GM23338 (cell line): ENCODE results near the gene SDE2. TPM values are rescaled to one million over a fixed set of nuclear protein-coding genes. Genes with fewer than 3 reads are reported as not detected.
"Not testable (repeated sequence)": the region's sequence is repeated elsewhere in the genome, so short reads cannot be mapped to it uniquely, and the experiment has no call there.

Source experiments
- ATAC-seq: fragments of 200-7000 bp; cut with Tn5 transposase; 3 replicates; pipeline ENCODE4 v1.9.1; 2020
- DNase-seq: peaks from one replicate; pipeline ENCODE4 v3.0.0-alpha.2; 2015; ENCODE audit warnings: low spot score
- H2AFZ ChIP-seq: fragments of 200-600 bp; sonication (generic); 2 replicates; pipeline ENCODE4 v1.8.0; 2016; ENCODE audit warnings: antibody characterized with exemption, mild to moderate bottlenecking, moderate library complexity
- H3F3A ChIP-seq: fragments of 200-600 bp; sonication (generic); replicated peaks from 2 replicates; pipeline ENCODE4 v1.8.0; 2017; ENCODE audit warnings: antibody characterized with exemption, mixed run types, low read depth
- H3K27ac ChIP-seq: fragments of 200-600 bp; sonication (generic); 2 replicates; pipeline ENCODE4 v1.6.1; 2016; ENCODE audit warnings: low read depth
- H3K27me3 ChIP-seq: fragments of 200-600 bp; sonication (generic); 2 replicates; pipeline ENCODE4 v1.8.0; 2016; ENCODE audit warnings: mild to moderate bottlenecking, mixed run types, moderate library complexity; ENCODE audit not compliant: insufficient read depth
- H3K36me3 ChIP-seq: fragments of 200-600 bp; sonication (generic); 2 replicates; pipeline ENCODE4 v1.8.0; 2016; ENCODE audit warnings: mild to moderate bottlenecking; ENCODE audit not compliant: insufficient read depth
- H3K4me1 ChIP-seq: fragments of 200-600 bp; sonication (generic); 2 replicates; pipeline ENCODE4 v1.8.0; 2016; ENCODE audit warnings: mild to moderate bottlenecking, moderate library complexity; ENCODE audit not compliant: insufficient read depth
- H3K4me2 ChIP-seq: fragments of 200-600 bp; sonication (generic); 2 replicates; pipeline ENCODE4 v1.7.1; 2017; ENCODE audit warnings: mixed run types
- H3K4me3 ChIP-seq: fragments of 200-600 bp; sonication (generic); 2 replicates; pipeline ENCODE4 v1.6.1; 2016; ENCODE audit warnings: mixed run types
- H3K79me2 ChIP-seq: fragments of 200-600 bp; sonication (generic); replicated peaks from 2 replicates; pipeline ENCODE4 v1.8.0; 2017; ENCODE audit warnings: mild to moderate bottlenecking; ENCODE audit not compliant: insufficient read depth
- H3K9me2 ChIP-seq: fragments of 200-600 bp; sonication (generic); 2 replicates; pipeline ENCODE4 v1.8.0; 2017; ENCODE audit not compliant: insufficient read depth
- H4K20me1 ChIP-seq: fragments of 200-600 bp; sonication (generic); replicated peaks from 2 replicates; pipeline ENCODE4 v1.8.0; 2017; ENCODE audit warnings: mild to moderate bottlenecking; ENCODE audit not compliant: insufficient read depth
- H3K27ac Mint-ChIP-seq: 2 replicates; pipeline ENCODE4 v1.8.0; 2020; ENCODE audit warnings: inconsistent platforms, mild to moderate bottlenecking, moderate library complexity, mixed read lengths
- H3K27me3 Mint-ChIP-seq: 3 replicates; pipeline ENCODE4 v1.8.0; 2022; ENCODE audit warnings: low read depth, mild to moderate bottlenecking, moderate library complexity, mixed read lengths, inconsistent platforms; ENCODE audit not compliant: insufficient read depth, poor library complexity
- H3K36me3 Mint-ChIP-seq: 3 replicates; pipeline ENCODE4 v1.8.0; 2021; ENCODE audit warnings: low read depth, mild to moderate bottlenecking, inconsistent platforms, moderate library complexity, mixed read lengths
- H3K4me1 Mint-ChIP-seq: 3 replicates; pipeline ENCODE4 v1.8.0; 2020; ENCODE audit warnings: mild to moderate bottlenecking, inconsistent platforms, mixed read lengths
- H3K4me3 Mint-ChIP-seq: 3 replicates; pipeline ENCODE4 v1.8.0; 2021; ENCODE audit warnings: moderate library complexity, mild to moderate bottlenecking, inconsistent platforms, mixed read lengths
- H3K9me3 Mint-ChIP-seq: 3 replicates; pipeline ENCODE4 v1.8.0; 2020; ENCODE audit warnings: moderate library complexity, mild to moderate bottlenecking, inconsistent platforms, mixed read lengths
- CREB1 ChIP-seq: fragments of 250-450 bp; sonication (Bioruptor Pico); IDR thresholded peaks from 2 replicates; pipeline ENCODE4 v1.5.0; 2020; ENCODE audit warnings: low read depth, mild to moderate bottlenecking, moderate library complexity
- ETS1 ChIP-seq: IDR thresholded peaks from 2 replicates; pipeline ENCODE4 v1.6.1; 2016; ENCODE audit warnings: antibody characterized with exemption
- EZH2 ChIP-seq: fragments of 200-600 bp; sonication (generic); IDR thresholded peaks from one replicate; pipeline ENCODE4 v1.8.0; 2017; ENCODE audit warnings: antibody characterized with exemption, mild to moderate bottlenecking, low read depth; ENCODE audit not compliant: unreplicated experiment
- EZH2phosphoT487 ChIP-seq: fragments of 200-600 bp; sonication (generic); IDR thresholded peaks from one replicate; pipeline ENCODE4 v1.8.1; 2018; ENCODE audit warnings: antibody characterized with exemption; ENCODE audit not compliant: unreplicated experiment
- JUNB ChIP-seq: IDR thresholded peaks from one replicate; pipeline ENCODE4 v1.6.1; 2016; ENCODE audit warnings: antibody characterized with exemption; ENCODE audit not compliant: unreplicated experiment
- NANOG ChIP-seq: IDR thresholded peaks from 2 replicates; pipeline ENCODE4 v1.6.1; 2016; ENCODE audit warnings: antibody characterized with exemption, borderline replicate concordance
- POLR2AphosphoS5 ChIP-seq: IDR thresholded peaks from 2 replicates; pipeline ENCODE4 v1.6.1; 2016; ENCODE audit warnings: antibody characterized with exemption, low read depth
- STAT1 ChIP-seq: IDR thresholded peaks from one replicate; pipeline ENCODE4 v1.6.1; 2016; ENCODE audit warnings: antibody characterized with exemption; ENCODE audit not compliant: unreplicated experiment
- ZNF114 ChIP-seq: fragments of 250-450 bp; sonication (Bioruptor Pico); IDR thresholded peaks from 2 replicates; pipeline ENCODE4 v1.5.0; 2020; ENCODE audit warnings: mild to moderate bottlenecking, moderate library complexity
- ZNF331 ChIP-seq: fragments of 250-450 bp; sonication (Bioruptor Pico); IDR thresholded peaks from 2 replicates; pipeline ENCODE4 v1.5.0; 2020; ENCODE audit warnings: low read depth, mild to moderate bottlenecking, moderate library complexity
- polyA plus RNA-seq: library from polyadenylated mRNA; unstranded; fragments of >200 nt; fragmentation: Nextera tagmentation; extraction: Ambion mirVana; gene quantifications from 2 replicates; pipeline ENCODE4 v1.2.1, GENCODE V29; 2016
- total RNA-seq: library from RNA; depleted of rRNA; stranded (reverse); fragments of >200 nt; shearing (Covaris generic); gene quantifications from 2 replicates; pipeline ENCODE4 v1.2.3, GENCODE V29; 2014
- TF ChIP-seq, protein P1 (sequence below): fragments of 250-450 bp; sonication (Bioruptor Pico); IDR thresholded peaks from 2 replicates; pipeline ENCODE4 v1.5.0; 2020; ENCODE audit warnings: mild to moderate bottlenecking, moderate library complexity
- TF ChIP-seq, protein P2 (sequence below), 2 experiments: fragments of 200-600 bp in 1 of 2; sonication (generic) in 1 of 2; conservative IDR thresholded peaks; 2 replicates each; pipeline versions ENCODE4 v1.5.1 to v1.6.1; 2016 to 2017; ENCODE audit warnings: antibody characterized with exemption in 2 of 2, low read depth in 2 of 2, mild to moderate bottlenecking in 2 of 2, moderate library complexity in 1 of 2

SDE2 gene
- total and polyA plus RNA-seq, 2 experiments from 2014 or later, result 10.6 to 26.9 TPM

DNA sequence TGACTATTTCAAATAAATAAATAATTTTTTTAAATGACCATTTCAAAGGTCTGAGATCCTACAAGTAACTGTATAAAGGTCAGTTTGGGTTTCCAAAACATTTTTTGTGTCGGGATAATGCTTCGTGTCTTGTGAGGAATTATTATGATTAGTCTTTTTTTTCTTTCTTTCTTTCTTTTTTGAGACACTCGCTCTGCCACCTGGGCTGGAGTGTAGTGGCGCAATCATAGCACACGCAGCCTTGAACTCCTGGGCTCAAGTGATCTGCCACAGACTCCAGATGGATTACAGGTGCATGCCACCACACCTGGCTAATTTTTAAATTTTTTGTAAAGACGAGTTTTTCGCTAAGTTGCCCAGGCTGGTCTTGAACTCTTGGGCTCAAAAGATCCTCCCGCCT is 1.9 kb upstream of the SDE2 start:
- no peak overlapping the region for H3K4me2 ChIP-seq
- H3K4me3 Mint-ChIP-seq, result no peak overlapping the region
- no peaks in the 10 kb centered on the region for H3K36me3 ChIP-seq
- no peak overlapping the region for H2AFZ ChIP-seq
- H3K79me2 ChIP-seq, result peaks cover 30% of the 10 kb centered on the region
- H4K20me1 ChIP-seq, result peaks cover 5% of the 10 kb centered on the region; the same call in 1 of the 2 replicates
- H3K9me2 ChIP-seq, result no peaks in the 10 kb centered on the region; the same call in 1 of the 2 replicates
- H3K27me3 ChIP-seq, result no peaks in the 10 kb centered on the region
- no peak for TF ChIP-seq EZH2phosphoT487
- TF ChIP-seq, protein P1, sequence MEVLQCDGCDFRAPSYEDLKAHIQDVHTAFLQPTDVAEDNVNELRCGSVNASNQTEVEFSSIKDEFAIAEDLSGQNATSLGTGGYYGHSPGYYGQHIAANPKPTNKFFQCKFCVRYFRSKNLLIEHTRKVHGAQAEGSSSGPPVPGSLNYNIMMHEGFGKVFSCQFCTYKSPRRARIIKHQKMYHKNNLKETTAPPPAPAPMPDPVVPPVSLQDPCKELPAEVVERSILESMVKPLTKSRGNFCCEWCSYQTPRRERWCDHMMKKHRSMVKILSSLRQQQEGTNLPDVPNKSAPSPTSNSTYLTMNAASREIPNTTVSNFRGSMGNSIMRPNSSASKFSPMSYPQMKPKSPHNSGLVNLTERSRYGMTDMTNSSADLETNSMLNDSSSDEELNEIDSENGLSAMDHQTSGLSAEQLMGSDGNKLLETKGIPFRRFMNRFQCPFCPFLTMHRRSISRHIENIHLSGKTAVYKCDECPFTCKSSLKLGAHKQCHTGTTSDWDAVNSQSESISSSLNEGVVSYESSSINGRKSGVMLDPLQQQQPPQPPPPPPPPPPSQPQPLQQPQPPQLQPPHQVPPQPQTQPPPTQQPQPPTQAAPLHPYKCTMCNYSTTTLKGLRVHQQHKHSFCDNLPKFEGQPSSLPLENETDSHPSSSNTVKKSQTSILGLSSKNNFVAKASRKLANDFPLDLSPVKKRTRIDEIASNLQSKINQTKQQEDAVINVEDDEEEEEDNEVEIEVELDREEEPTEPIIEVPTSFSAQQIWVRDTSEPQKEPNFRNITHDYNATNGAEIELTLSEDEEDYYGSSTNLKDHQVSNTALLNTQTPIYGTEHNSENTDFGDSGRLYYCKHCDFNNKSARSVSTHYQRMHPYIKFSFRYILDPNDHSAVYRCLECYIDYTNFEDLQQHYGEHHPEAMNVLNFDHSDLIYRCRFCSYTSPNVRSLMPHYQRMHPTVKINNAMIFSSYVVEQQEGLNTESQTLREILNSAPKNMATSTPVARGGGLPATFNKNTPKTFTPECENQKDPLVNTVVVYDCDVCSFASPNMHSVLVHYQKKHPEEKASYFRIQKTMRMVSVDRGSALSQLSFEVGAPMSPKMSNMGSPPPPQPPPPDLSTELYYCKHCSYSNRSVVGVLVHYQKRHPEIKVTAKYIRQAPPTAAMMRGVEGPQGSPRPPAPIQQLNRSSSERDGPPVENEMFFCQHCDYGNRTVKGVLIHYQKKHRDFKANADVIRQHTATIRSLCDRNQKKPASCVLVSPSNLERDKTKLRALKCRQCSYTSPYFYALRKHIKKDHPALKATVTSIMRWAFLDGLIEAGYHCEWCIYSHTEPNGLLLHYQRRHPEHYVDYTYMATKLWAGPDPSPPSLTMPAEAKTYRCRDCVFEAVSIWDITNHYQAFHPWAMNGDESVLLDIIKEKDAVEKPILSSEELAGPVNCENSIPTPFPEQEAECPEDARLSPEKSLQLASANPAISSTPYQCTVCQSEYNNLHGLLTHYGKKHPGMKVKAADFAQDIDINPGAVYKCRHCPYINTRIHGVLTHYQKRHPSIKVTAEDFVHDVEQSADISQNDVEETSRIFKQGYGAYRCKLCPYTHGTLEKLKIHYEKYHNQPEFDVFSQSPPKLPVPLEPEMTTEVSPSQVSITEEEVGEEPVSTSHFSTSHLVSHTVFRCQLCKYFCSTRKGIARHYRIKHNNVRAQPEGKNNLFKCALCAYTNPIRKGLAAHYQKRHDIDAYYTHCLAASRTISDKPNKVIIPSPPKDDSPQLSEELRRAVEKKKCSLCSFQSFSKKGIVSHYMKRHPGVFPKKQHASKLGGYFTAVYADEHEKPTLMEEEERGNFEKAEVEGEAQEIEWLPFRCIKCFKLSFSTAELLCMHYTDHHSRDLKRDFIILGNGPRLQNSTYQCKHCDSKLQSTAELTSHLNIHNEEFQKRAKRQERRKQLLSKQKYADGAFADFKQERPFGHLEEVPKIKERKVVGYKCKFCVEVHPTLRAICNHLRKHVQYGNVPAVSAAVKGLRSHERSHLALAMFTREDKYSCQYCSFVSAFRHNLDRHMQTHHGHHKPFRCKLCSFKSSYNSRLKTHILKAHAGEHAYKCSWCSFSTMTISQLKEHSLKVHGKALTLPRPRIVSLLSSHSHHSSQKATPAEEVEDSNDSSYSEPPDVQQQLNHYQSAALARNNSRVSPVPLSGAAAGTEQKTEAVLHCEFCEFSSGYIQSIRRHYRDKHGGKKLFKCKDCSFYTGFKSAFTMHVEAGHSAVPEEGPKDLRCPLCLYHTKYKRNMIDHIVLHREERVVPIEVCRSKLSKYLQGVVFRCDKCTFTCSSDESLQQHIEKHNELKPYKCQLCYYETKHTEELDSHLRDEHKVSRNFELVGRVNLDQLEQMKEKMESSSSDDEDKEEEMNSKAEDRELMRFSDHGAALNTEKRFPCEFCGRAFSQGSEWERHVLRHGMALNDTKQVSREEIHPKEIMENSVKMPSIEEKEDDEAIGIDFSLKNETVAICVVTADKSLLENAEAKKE (CRISPR knock-in tag), result no peak
- no peak for TF ChIP-seq ZNF331 (CRISPR knock-in tag)
- no peak for TF ChIP-seq NANOG
- TF ChIP-seq JUNB, result no peak
- TF ChIP-seq POLR2AphosphoS5, result no peak
- TF ChIP-seq EZH2, result no peak
- TF ChIP-seq CREB1 (CRISPR knock-in tag), result no peak
- TF ChIP-seq ZNF114 (CRISPR knock-in tag), result no peak
- no peak for TF ChIP-seq STAT1
- no peak for TF ChIP-seq ETS1
- TF ChIP-seq, protein P2, sequence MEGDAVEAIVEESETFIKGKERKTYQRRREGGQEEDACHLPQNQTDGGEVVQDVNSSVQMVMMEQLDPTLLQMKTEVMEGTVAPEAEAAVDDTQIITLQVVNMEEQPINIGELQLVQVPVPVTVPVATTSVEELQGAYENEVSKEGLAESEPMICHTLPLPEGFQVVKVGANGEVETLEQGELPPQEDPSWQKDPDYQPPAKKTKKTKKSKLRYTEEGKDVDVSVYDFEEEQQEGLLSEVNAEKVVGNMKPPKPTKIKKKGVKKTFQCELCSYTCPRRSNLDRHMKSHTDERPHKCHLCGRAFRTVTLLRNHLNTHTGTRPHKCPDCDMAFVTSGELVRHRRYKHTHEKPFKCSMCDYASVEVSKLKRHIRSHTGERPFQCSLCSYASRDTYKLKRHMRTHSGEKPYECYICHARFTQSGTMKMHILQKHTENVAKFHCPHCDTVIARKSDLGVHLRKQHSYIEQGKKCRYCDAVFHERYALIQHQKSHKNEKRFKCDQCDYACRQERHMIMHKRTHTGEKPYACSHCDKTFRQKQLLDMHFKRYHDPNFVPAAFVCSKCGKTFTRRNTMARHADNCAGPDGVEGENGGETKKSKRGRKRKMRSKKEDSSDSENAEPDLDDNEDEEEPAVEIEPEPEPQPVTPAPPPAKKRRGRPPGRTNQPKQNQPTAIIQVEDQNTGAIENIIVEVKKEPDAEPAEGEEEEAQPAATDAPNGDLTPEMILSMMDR (conservative IDR thresholded peaks at IDR 0.05; ENCODE audit: low read depth in 2 of 2), result no peak
- ATAC-seq, result no peak
- no peaks in the 10 kb centered on the region; the same call in 1 of the 3 replicates for H3K36me3 Mint-ChIP-seq
- H3K27ac ChIP-seq, result no peak overlapping the region
- H3K4me1 Mint-ChIP-seq, result peaks cover 28% of the 10 kb centered on the region
- no peak overlapping the region for H3K4me3 ChIP-seq
- no peak overlapping the region for H3K27ac Mint-ChIP-seq
- H3K4me1 ChIP-seq, result peaks cover 36% of the 10 kb centered on the region
- peaks cover 15% of the 10 kb centered on the region for H3F3A ChIP-seq
- no peak for DNase-seq
- peaks cover 7% of the 10 kb centered on the region for H3K27me3 Mint-ChIP-seq
- no peaks in the 10 kb centered on the region for H3K9me3 Mint-ChIP-seq

- not testable (repeated sequence) for H3K36me3 ChIP-seq, H3K9me2 ChIP-seq, H3K4me3 ChIP-seq, H4K20me1 ChIP-seq, H3K27ac ChIP-seq, H3K27me3 Mint-ChIP-seq, ATAC-seq, H2AFZ ChIP-seq, H3K36me3 Mint-ChIP-seq, H3K4me2 ChIP-seq, H3K9me3 Mint-ChIP-seq, H3K27ac Mint-ChIP-seq, H3K27me3 ChIP-seq
- Mint-ChIP-seq H3K4me1 (peaks cover 28% of the 10 kb centered on the region), H3K4me3 (peak overlapping the region; percentile 100; the same call in 1 of the 3 replicates)
- DNase-seq, result peak; percentile 8
- H3K79me2 ChIP-seq, result peaks cover 35% of the 10 kb centered on the region
- H3K4me1 ChIP-seq, result peaks cover 36% of the 10 kb centered on the region
- peaks cover 15% of the 10 kb centered on the region for H3F3A ChIP-seq
These were observed 1.4 kb upstream of the SDE2 start for GRCh38 chr1:226000493-226001081.
